ENCODE data around the gene CTSZ. TPM values are rescaled to one million over a fixed set of nuclear protein-coding genes. Genes with fewer than 3 reads are reported as not detected.
A peak's percentile ranks its signal among the peaks of the same experiment; 100 is the strongest.

The CTSZ gene
- polyA plus RNA-seq, 3 donors: 62.6 to 755 (median 86.4) TPM

DNA sequence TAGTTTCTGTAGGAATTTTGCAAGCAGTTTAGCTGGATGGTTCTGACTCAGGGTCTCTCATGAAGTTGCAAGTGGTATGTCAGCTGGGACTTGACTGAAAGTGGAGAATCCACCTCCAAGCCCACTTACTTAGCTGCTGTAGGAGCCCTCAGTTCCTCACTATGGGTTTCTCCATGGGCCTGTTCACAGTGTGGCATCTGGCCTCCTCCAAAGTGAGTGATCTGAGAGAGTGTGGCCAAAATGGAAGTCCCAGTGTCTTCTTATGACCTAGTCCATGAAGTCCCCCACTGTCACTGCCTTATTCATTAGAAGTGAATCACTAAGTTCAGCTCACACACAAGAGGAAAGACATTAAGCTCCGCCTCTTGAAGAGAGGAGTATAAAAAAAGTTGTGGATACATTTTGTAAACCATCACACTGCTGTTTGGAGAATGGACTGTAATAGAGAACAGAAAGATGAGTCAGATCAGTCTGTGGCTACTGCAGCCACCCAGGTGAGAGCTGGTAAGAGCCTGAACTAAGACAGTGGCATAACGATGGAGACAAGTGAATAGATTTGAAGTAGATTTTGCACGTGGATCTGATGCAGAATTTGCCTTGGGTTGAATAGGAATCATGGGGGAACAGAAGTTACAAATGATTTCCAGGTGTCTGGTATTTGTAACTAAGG, 30.9 kb downstream of the CTSZ start:
- peaks cover 3 to 20% (median 13%) of the 10 kb centered on the region in 7 donors for H3K9me3 Mint-ChIP-seq
- no peaks in the 10 kb centered on the region for H3K36me3 Mint-ChIP-seq
- H3K9me3 ChIP-seq (replicated peaks in 1 of 2; ENCODE audit: control insufficient read depth in 1 of 2, insufficient read depth in 1 of 2, low read length in 2 of 2): peaks cover 13 to 14% of the 10 kb centered on the region in 2 donors
- no peak overlapping the region for H3K4me2 ChIP-seq (replicated peaks; ENCODE audit: extremely low read depth, low read length, poor library complexity, severe bottlenecking)
- H3K36me3 ChIP-seq (replicated peaks in 1 of 2; ENCODE audit: control insufficient read depth in 1 of 2, insufficient read depth in 2 of 2, low read length in 2 of 2): no peaks in the 10 kb centered on the region
- H3K9ac ChIP-seq (ENCODE audit: insufficient read depth, low read length, poor library complexity, severe bottlenecking): no peak overlapping the region
- H3K27ac Mint-ChIP-seq: no peak overlapping the region
- peaks cover 14% of the 10 kb centered on the region for H3K4me1 Mint-ChIP-seq
- no peaks in the 10 kb centered on the region for H3K79me2 ChIP-seq (ENCODE audit: insufficient read depth, low read length)
- H3K27me3 Mint-ChIP-seq (ENCODE audit: low read depth in 3 of 3): peaks cover 0 to 5% (median 4%) of the 10 kb centered on the region in 3 donors
- no peak for TF ChIP-seq CTCF (IDR thresholded peaks at IDR 0.05)
- no peak overlapping the region for H3K4me3 ChIP-seq (replicated peaks in 1 of 3; ENCODE audit: low read depth in 2 of 3, low read length in 3 of 3)
- 83% methylated on average over 1 of the region's 3 CpGs for WGBS (ENCODE audit: insufficient coverage)
- H3K4me1 ChIP-seq (ENCODE audit: control insufficient read depth in 1 of 2, insufficient read depth in 2 of 2, low read length in 2 of 2): peaks cover 13 to 17% of the 10 kb centered on the region in 2 donors
- intact Hi-C loops (cut with micrococcal nuclease): no loop called here
- no peak overlapping the region for H3K4me3 Mint-ChIP-seq
- no peaks in the 10 kb centered on the region for H4K20me1 ChIP-seq (ENCODE audit: insufficient read depth, low read length)
- peak in 1 of 3 donors; percentile 31 for DNase-seq
- H3K27ac ChIP-seq (ENCODE audit: low read depth in 1 of 2, low read length in 2 of 2): no peak overlapping the region
- H3K27me3 ChIP-seq (ENCODE audit: control insufficient read depth in 2 of 2, insufficient read depth in 2 of 2, low read length in 2 of 2): no peaks in the 10 kb centered on the region
- no peak overlapping the region for H2AFZ ChIP-seq (ENCODE audit: insufficient read depth, low read depth, low read length, poor library complexity, severe bottlenecking)

- intact Hi-C loops (cut with micrococcal nuclease): no loop called here
- Histone ChIP-seq H3K9ac (ENCODE audit: insufficient read depth, low read length, poor library complexity, severe bottlenecking) (no peak overlapping the region), H4K20me1 (ENCODE audit: insufficient read depth, low read length) (no peaks in the 10 kb centered on the region), H3K4me1 (ENCODE audit: control insufficient read depth in 1 of 2, insufficient read depth in 2 of 2, low read length in 2 of 2) (peaks cover 10 to 12% of the 10 kb centered on the region in 2 donors), H3K4me2 (replicated peaks; ENCODE audit: extremely low read depth, low read length, poor library complexity, severe bottlenecking) (no peak overlapping the region), H2AFZ (ENCODE audit: insufficient read depth, low read depth, low read length, poor library complexity, severe bottlenecking) (no peak overlapping the region), H3K27ac (ENCODE audit: low read depth in 1 of 2, low read length in 2 of 2) (no peak overlapping the region), H3K36me3 (replicated peaks in 1 of 2; ENCODE audit: control insufficient read depth in 1 of 2, insufficient read depth in 2 of 2, low read length in 2 of 2) (no peaks in the 10 kb centered on the region), H3K79me2 (ENCODE audit: insufficient read depth, low read length) (no peaks in the 10 kb centered on the region), H3K4me3 (replicated peaks in 1 of 3; ENCODE audit: low read depth in 2 of 3, low read length in 3 of 3) (no peak overlapping the region), H3K27me3 (ENCODE audit: control insufficient read depth in 2 of 2, insufficient read depth in 2 of 2, low read length in 2 of 2) (no peaks in the 10 kb centered on the region), H3K9me3 (replicated peaks in 1 of 2; ENCODE audit: control insufficient read depth in 1 of 2, insufficient read depth in 1 of 2, low read length in 2 of 2) (peaks cover 13 to 14% of the 10 kb centered on the region in 2 donors)
- DNase-seq: no peak
- Mint-ChIP-seq H3K4me3 (no peak overlapping the region), H3K4me1 (peaks cover 11% of the 10 kb centered on the region), H3K9me3 (peaks cover 3 to 20% (median 13%) of the 10 kb centered on the region in 7 donors), H3K27ac (no peak overlapping the region), H3K27me3 (ENCODE audit: low read depth in 3 of 3) (peaks cover 0 to 6% (median 5%) of the 10 kb centered on the region in 3 donors), H3K36me3 (no peaks in the 10 kb centered on the region)
- TF ChIP-seq CTCF (IDR thresholded peaks at IDR 0.05): no peak
- 100% methylated on average over 1 of the region's 1 CpG for WGBS (ENCODE audit: insufficient coverage)
Measured at GRCh38 chr20:58975353-58975752, 31.7 kb downstream of the CTSZ start.

Measured in CD14-positive monocyte (primary cell).